GM19023 (cell line): ENCODE data around the gene FBXO3.

ENCODE experiments used
- ATAC-seq: cut with Tn5 transposase; IDR thresholded peaks from one replicate; pipeline ENCODE4 v1.9.1; 2021; ENCODE audit warnings: mild to moderate bottlenecking, moderate library complexity; ENCODE audit not compliant: unreplicated experiment

Gene FBXO3

DNA sequence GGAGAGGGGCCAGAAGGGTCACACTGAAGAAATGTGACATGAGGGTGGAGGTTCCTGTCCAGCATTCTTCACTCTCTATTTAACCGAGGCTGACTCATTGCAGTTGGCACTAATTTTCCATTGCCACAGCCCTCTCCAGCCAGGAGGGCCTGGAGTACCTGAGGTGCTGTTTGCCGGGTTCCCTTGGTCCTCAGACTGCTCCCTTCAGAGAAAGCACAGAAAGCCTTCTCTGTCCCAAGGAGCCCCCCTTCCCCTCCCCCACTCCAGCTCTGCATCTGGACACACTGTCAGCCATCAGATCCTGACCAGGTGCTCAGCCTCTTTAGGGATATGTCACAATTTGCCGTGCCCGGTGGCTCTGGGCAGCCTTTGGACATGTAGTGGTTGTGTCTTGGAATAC lies 70.5 kb downstream of the FBXO3 start:
- ATAC-seq: no peak

DNA sequence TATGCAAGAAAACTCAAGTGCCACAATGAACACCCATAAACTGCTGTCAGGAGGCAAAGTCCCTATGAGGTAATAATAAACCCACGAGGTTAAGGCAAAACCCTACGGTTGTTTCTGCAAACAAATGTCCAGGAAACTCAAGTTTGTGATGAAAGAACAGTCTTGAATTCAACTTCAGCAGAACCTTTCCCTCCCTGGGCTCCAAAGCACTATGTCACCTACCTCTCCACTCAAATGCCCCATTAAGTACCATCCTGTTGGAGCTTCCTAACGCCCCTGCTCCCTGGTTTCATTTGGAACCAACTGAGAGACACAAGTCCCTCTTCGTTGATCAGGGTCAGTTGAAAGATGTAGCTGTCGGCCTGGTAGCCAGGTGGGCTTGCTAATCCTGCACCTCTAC lies 71.1 kb downstream of the FBXO3 start:
- no peak for ATAC-seq

DNA sequence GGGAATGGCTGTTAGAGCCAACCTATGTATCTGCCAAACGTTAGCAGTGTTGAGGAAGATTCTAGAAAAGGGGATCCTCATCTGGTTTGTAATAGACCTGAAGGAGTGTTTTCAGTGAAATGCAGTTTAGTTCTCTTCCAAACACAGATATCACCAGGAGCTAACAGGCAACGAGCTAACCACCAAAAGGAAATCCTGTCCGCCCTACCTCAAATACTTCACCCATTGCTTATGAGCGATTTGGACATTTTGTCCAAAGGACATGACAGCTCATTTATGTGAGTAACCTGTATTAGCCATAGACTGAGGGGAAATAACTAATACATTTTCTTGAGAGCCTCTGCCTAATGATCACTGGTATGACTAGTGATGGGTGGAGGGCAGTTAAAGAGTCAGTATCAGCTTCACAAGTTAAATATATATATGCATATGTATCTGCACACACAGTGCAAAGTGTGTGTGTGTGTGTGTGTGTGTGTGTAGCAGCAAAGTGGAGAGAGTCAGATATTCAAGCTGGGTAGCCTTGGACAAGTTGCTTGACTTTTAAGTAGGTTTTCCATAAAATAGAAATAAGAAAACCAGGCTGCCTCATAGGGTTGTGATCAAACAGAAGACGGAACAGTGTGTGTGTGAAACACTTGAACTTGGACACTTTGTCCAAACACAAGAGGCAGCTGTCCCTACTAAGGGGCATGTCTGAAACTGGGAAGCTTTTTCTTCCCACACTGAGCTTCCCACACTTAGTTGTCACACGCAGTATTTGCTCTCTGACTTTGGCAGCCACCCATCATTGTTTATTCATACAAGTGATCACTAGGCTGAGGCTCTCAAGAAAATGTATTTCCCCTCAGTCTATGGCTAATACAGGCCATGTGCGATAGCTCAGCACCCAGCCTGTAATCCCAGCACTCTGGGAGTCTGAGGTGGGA lies 72.8 kb downstream of the FBXO3 start:
- no peak for ATAC-seq

DNA sequence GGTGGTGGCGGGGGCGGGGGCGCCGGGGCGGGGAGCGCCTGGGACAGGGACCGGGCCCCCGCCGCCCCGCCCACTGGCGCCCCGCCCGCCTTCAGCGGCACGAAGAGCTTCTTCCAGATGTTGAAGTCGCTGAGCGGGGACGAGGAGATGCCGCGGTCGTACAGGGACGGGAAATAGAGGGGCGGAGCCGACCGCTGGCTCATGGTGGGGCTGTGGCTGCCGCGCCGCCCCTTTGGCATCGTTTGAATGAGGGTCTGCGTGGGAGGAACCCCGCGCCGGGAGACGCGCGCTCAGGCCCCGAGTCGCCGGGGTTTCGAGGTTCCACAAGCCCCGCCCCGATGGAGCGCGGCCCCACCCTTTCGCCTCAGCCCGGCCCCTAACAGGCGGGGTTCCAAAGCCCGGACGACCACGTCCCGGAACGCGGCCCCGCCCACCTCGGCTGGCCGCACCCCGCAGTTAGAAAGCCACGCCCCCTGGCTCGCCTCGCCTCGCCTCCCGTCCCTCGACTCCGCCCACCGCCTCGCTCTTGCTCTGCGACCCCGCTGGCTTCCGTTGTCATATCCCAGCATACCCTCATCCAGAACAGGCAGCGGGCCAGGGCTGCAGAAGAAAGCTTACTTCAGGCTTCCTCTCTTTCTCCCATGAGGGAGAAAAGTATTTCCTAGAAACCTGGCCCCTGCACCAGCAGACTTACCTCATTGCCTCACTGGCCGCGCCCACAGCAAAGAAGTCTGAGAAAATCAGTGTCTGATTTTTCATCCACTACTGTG lies 73.6 kb downstream of the FBXO3 start, which contains the start of gene C11orf91:
Gene C11orf91 (minus strand): TSS at position 325 of the 770 bp plus-strand sequence. CDS start 86 bp downstream, at position 239.
- peak; percentile 90 for ATAC-seq

DNA sequence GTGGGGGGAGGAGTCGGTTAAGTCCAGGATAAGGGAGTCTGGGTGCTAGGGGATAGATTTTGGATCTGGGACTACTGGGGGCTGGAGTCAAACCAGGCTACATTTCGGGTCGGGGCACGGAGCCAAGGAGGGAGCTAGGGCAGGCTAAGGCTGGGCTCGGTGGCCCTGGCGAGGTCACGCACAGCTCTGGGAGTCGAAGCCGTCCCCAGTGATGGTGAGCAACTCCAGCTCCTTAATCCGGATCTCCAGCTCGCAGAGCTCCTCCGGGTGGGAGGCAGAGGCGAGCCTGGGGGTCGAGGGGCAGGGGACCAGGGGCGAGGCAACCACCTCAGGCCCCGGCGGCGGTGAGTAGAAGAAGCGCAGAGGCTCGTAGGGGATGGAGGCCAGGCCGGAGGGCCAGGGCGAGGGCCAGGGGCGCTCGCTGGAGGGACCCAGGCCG lies 74.2 kb downstream of the FBXO3 start:
- ATAC-seq: no peak

DNA sequence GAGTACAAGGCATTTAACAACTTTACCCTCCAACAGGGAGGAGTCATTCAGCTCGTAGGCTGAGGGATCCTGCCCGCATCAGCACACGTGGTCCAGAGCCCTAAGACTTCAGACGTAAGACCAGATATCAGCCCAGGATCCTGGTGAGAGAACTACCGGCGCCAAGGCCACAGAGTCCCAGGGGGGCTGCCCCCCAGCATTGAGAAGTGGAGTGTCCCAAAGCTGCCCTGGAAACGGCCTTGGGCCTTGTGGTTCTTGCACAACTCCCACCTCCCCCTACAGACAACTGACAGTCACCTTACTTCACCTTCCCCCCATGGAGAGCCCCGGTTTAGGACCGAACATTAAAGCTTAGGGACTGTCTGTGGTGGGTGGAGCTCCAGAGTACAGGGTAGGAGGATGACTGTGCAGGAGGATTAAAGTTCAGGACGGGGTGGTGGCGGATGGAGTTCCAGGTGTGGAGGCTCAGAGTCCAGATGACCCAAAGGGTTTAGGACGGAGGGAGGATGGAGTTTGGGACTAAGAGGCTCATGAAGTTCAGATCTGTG lies 74.7 kb downstream of the FBXO3 start:
- no peak for ATAC-seq

DNA sequence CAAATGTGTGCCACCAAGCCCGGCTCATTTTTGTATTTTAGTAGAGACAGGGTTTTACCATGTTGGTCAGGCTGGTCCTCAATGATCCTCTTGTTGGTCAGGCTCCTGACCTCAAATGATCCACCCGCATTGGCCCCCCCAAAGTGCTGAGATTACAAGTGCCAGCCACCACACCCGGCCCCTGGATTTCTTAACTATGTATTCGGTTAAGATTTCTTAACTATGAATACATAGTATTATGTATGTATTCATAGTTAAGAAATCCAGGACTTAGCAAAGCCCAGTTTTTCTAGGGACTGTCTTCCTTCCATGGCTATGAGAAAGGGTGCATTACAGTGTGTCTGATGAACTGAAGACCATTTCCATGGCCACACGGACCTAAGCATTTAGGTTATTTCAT lies 75.4 kb downstream of the FBXO3 start:
- no peak for ATAC-seq

DNA sequence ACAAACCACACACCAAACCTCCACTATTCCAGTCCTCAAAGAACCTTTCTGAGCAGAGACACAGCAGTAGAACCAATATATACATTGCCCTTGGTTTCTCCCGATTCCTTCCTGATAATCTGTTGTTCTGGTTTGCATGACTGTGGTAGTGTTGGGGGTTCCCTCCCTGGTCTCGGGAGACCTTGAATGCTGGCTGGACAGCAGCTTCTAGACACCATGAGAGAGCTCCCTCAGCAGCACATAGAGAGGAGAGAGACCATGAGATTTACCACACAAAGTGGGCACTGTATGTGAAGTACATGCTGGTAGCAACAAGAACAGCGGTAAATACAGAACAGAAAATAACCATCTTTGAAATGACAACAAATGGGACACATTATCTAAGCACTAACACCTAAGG lies 76.3 kb downstream of the FBXO3 start:
- no peak for ATAC-seq

DNA sequence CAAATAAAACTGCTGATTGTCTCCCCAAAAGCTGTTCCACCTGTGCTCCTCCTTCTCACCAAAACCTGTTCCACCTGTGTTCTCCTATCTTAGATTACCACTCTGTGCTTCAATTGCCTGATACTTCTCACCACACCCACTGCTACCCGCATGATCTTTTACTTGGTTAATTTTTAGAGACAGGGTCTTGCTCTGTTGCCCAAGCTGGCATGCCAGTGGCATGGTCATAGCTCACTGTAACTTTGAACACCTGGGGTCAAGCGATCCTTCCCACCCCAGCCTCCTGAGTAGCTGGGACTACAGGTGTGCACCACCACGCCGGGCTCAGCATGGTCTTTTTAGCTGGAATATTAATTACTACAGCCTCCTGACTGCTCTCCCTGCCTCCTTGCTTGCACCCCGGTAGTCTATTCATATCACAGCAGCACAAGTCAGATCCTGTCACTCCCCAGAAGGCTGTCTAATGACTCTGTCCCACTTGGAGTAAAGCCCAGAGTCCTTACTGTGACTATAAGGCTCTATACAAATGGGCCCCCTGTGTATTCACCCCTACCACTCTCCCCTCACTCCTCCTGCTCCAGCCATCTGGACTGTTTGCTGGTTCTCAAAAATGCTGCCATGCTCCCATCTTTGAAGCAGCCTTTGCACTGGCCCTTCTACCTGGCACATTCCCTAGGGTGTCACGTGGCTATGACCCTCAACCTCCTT lies 77.2 kb downstream of the FBXO3 start:
- no peak for ATAC-seq

DNA sequence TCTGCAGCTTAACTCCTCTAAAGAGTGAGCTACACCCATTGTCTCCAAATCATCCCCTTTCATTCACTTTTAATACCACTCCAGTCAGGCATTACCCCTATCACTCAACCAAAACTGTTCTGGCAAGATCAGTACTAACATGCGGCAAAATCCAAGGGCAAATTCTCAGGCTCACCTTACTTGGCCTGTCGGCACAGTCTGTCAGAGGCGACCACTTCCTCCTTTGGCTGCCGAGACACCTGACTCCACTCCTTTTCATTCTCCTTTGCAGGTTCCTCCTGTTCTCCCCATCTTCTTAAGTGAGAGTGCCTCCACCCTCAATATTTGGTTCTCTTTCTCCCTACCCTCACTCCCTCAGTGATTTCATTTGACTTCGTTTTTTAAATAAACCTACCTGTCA lies 77.9 kb downstream of the FBXO3 start:
- no peak for ATAC-seq

DNA sequence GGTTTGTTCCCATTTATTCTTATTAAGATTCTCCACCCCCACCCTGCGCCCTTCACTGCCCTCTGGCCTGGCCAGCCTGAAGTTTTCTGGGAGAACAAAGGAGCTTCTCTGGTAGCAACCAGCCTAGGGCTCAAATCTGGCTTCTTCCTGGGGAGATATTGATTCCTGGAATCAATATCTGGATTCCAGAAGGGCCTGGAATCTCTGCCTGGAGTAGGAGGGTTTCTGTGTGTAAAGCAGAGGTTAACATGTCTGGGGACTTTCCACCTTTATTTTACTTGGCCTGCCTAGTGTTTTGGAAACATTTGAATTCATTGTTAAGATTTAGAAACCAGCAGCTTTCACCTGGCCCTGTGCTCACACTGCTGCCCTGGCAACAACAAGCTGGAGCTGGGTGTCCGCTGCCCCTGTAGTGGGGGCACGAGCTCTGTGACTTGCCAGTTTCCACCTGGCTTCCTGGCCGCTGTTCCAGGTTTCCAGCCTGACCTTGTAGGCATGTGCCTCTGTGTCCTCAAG lies 79.2 kb downstream of the FBXO3 start:
- ATAC-seq: no peak

DNA sequence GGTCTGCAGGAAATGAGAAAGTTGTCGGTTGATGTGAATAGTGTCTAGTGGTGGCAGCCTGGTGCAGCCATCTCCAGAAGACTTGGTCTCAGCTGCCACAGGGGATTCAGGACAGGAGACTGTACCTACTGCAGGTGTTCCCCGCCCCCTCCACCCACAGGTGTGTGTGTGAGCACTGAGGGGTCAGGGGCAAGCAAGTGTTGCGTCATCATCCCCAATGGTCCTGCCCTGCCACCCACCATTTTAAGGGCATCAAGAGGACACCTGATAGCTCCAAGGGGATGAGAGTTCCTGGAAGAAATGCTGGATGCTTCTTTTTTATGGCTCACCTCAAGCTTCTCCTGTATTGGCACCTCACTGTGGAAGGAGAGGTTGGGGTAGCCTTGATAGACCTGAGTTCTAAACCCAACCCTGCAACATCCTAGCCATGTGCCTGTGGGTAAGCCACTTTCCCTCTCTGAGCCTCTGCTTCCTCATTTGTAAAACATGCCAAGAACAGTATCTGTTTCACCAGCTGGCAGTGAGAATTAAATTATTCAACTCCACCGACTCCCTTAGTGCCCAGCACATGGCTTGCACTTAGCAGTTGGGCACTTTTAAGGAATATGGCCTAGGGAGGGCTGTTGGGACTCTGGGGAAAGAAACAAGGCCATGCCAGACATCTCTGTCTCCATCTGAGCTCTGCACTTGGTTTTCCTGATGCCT lies 79.8 kb downstream of the FBXO3 start:
- ATAC-seq: no peak

DNA sequence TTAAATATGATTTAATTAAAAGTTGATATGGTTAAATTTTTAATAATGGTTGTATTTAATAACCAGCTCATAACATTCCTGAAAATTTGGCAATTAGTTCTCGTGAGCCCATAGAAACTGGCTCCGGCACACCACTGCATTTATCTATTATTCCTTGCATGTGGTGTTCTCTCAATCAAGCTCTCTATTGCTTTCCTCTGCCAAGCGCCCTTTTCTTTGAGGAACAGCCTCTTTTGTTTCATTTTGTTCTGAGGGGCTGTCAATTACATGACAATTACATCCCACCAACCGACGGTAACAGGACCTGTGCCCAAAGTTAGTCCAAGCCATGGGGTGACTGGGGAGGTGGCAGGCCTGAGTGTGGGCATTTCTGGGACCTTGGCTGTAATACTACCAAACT lies 81.8 kb downstream of the FBXO3 start:
- ATAC-seq: no peak

DNA sequence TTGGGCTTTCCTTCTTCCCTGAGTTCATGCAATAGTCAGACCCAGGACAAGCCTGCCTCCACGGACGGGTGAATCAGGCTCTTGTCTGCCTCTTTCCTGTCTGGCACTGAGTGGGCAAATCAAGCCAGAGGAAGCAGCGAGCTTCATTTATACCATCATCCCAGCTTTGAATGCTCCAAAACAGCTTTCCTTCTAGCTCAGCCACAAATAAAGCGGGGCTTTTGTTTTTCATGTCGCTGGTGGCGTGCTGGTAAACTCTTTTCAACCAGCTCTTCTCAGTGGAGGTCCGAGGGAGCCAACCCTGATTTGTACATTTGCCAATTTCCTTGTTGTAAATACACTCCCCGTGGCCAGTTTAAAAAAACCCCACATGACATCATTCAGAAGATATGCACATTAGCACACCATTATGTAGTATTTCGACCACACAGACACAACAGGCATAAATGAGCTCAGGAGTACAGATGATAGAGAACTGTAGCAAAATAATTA lies 82.3 kb downstream of the FBXO3 start:
- ATAC-seq: no peak

DNA sequence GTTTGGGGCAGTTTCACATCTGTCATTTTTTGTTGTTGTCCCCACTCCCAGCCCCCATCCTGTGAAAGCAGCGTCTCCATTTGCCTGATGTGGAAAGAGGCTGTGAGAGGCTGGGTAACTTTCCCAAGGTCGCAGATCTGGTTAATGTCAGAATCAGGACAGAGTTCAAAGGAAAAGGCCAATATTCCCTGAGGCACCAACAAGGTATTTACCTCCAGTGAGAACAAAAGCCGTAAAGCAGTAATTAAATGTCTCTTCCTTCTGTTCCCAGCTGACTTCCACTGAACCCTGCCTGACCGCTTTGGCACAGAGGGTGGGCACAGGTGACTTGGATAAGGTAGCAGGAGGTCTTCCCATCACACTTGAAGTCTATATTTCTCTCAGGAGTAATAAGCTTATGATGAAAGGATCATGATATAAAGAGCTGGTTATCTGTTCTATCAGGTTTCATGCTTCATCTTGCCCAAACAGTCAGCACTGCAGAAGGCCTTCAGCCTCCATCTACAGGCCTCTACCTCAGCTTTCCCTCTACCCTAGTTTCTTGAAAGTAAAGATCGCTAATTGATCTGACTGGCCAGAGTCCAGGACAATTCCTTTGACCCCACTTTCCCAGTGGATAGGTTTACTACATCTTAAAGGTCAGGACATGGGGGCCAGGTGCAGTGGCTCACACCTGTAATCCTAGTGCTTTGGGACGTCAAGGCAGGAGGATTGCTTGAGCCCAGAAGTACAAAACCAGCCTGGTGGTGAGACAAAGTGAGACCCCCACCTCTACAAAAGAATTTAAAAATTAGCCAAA lies 83.1 kb downstream of the FBXO3 start:
- ATAC-seq: no peak
